ENCODE measurements around the gene ENTREP3. TPM values are rescaled to one million over a fixed set of nuclear protein-coding genes. Genes with fewer than 3 reads are reported as not detected.
"Not testable (repeated sequence)": the region's sequence is repeated elsewhere in the genome, so short reads cannot be mapped to it uniquely, and the experiment has no call there.

Gene ENTREP3
- total RNA-seq, 1 experiment from 2014 or later = 69.9 TPM

DNA sequence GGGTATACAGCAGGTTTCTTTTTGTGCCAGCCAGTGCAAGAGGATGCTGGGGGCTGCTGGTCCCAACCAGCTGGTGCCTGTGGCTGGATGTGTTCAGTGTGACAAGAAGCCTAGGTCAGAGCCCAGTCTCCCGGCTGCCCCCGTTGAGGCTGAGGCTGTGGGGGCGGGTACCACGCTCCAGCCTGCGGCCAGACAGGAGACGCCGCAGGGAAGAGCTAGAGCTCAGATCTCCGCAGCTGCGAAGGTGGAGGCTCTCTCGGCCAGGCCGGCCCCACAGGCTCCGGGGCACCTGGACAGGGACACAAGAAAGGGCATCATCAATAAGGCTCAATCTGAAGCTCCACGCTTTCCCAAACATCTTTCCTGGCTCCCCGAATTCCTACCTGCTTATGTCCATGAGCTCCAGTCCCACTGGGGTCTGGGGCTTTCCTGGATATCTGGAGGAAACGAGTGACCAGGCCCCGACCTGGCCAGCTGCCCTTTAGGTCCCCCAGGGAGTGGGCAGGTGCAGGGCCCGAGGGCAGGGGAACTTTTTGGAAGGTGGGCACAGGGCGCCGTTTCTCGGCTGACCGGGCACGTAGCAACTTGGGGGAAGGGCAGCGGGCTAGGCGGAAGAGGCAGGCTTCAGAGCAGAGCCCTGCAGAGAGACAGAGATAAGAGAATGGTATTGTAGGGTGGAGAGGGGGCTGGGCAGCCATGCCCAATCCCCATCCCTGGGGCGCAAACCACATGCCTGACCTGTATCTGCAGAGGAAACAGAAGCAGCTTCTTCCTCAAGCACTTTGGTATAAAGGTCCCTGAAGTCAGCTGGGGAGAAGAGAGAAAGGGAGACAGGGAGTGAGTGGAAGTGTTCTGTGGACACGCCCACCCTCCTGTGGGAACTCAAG is 7.4 kb downstream of the ENTREP3 start:
- H3K27ac ChIP-seq (ENCODE audit: low read depth, low read length) = no peak overlapping the region
- H3K4me1 ChIP-seq (ENCODE audit: control insufficient read depth in 1 of 2, insufficient read depth in 2 of 2, low read length in 2 of 2) = peaks cover 10 to 33% of the 10 kb centered on the region in 2 experiments
- no peaks in the 10 kb centered on the region for H4K20me1 ChIP-seq (ENCODE audit: insufficient read depth)
- RAD21 ChIA-PET (ENCODE audit: low non-redundant PET in 1 of 2, low total read pairs in 2 of 2, uncharacterized antibody in 2 of 2, unreplicated experiment in 2 of 2) = no interaction called here
- no TSS peak for BruUV-seq (replicated peaks)
- TF ChIP-seq POLR2AphosphoS5 (IDR thresholded peaks at IDR 0.05; ENCODE audit: low read depth, low read length) = no peak
- TF ChIP-seq ELF1 (IDR thresholded peaks at IDR 0.05; ENCODE audit: borderline replicate concordance, low read depth) = no peak
- TF ChIP-seq POLR2A (IDR thresholded peaks at IDR 0.05; ENCODE audit: borderline replicate concordance, extremely low read depth, insufficient read depth, insufficient read length) = no peak
- TF ChIP-seq ZFX (IDR thresholded peaks at IDR 0.05) = no peak
- TF ChIP-seq RAD21 (IDR thresholded peaks at IDR 0.05; ENCODE audit: low read depth) = no peak
- no peak for TF ChIP-seq SIN3A (IDR thresholded peaks at IDR 0.05; ENCODE audit: low read depth)
- H3K27me3 ChIP-seq (ENCODE audit: insufficient read depth, low read length) = no peaks in the 10 kb centered on the region
- H3K4me2 ChIP-seq (ENCODE audit: low read length) = no peak overlapping the region
- POLR2A ChIA-PET = no interaction called here
- intact Hi-C loops (cut with micrococcal nuclease) = no loop called here
- DNase-seq (ENCODE audit: low read depth, low spot score) (no peak), ATAC-seq (no peak)
- CTCF ChIA-PET = interaction anchor here (4.1 kb wide), 1 partner anchor 76 kb away, joined by 44 read pairs; no protein-coding TSS in a partner anchor
- no peak overlapping the region for H3K4me3 ChIP-seq (replicated peaks in 1 of 2; ENCODE audit: low read depth in 1 of 2, low read length in 2 of 2)
- H3K79me2 ChIP-seq (ENCODE audit: insufficient read depth, low read length) = no peaks in the 10 kb centered on the region
- H3K9me2 ChIP-seq (ENCODE audit: insufficient read depth) = no peaks in the 10 kb centered on the region
- no peaks in the 10 kb centered on the region for H3K9me3 ChIP-seq (ENCODE audit: control insufficient read depth in 1 of 2, insufficient read depth in 1 of 2, low read depth in 1 of 2, low read length in 2 of 2)
- H3K9ac ChIP-seq (ENCODE audit: low read length) = no peak overlapping the region
- H2AFZ ChIP-seq (ENCODE audit: low read depth, low read length, poor library complexity, severe bottlenecking) = no peak overlapping the region
- peaks cover 0 to 2% of the 10 kb centered on the region in 2 experiments; a peak in 3 of 4 replicates for H3K36me3 ChIP-seq (ENCODE audit: control insufficient read depth in 1 of 2, insufficient read depth in 2 of 2, low read length in 2 of 2)

DNA sequence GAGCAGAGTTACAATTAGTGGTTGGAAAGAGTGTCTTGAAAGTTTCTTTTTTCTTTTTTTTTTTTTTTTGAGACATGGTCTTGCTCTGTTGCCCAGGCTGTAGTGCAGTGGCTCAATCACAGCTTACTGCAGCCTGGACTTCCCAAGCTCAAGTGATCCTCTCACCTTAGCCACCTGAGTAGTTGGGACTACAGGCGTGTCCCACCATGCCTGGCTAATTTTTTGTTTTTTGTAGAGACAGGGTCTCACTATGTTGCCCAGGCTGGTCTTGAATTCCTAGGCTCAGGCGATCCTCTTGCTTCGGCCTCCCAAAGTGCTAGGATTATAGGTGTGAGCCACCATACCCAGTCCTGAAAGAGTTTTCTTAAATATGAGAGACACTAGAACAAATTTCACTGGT is 8.5 kb downstream of the ENTREP3 start:
- H3K27me3 ChIP-seq (ENCODE audit: insufficient read depth, low read length); DNase-seq (ENCODE audit: low read depth, low spot score); RAD21 ChIA-PET (ENCODE audit: low non-redundant PET in 1 of 2, low total read pairs in 2 of 2, uncharacterized antibody in 2 of 2, unreplicated experiment in 2 of 2); CTCF ChIA-PET; H3K36me3 ChIP-seq (ENCODE audit: control insufficient read depth in 1 of 2, insufficient read depth in 2 of 2, low read length in 2 of 2); BruUV-seq (replicated peaks); H3K4me2 ChIP-seq (ENCODE audit: low read length); H4K20me1 ChIP-seq (ENCODE audit: insufficient read depth); H2AFZ ChIP-seq (ENCODE audit: low read depth, low read length, poor library complexity, severe bottlenecking); ATAC-seq; H3K79me2 ChIP-seq (ENCODE audit: insufficient read depth, low read length); H3K9me3 ChIP-seq (ENCODE audit: control insufficient read depth in 1 of 2, insufficient read depth in 1 of 2, low read depth in 1 of 2, low read length in 2 of 2); H3K9me2 ChIP-seq (ENCODE audit: insufficient read depth); H3K27ac ChIP-seq (ENCODE audit: low read depth, low read length); intact Hi-C loops (cut with micrococcal nuclease); H3K9ac ChIP-seq (ENCODE audit: low read length); POLR2A ChIA-PET; H3K4me3 ChIP-seq (replicated peaks in 1 of 2; ENCODE audit: low read depth in 1 of 2, low read length in 2 of 2): not testable (repeated sequence)
- peaks cover 10 to 40% of the 10 kb centered on the region in 2 experiments for H3K4me1 ChIP-seq (ENCODE audit: control insufficient read depth in 1 of 2, insufficient read depth in 2 of 2, low read length in 2 of 2)

Measured in HCT116 (cell line).